ENCODE data around the gene NXN.

DNA sequence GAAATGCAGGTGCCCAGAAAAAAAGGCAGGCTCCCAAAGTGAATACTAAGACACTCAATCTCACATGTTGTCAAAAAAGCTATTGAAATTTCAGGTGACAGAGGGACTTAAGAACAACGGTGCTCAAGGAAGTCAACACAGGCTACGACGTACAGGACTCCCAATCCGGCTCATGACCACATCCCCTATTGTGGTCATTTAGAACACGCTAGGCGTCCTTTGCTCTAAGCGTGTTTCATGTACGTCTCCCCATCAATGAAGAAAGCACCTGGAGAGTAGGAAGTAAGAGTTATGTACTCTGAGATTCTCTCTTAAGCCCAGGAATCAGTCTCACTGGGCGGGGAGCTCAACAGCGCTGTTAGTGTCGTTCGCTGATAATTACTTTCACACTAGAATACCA lies 103.3 kb downstream of the NXN start:
- TF ChIP-seq, protein P1, sequence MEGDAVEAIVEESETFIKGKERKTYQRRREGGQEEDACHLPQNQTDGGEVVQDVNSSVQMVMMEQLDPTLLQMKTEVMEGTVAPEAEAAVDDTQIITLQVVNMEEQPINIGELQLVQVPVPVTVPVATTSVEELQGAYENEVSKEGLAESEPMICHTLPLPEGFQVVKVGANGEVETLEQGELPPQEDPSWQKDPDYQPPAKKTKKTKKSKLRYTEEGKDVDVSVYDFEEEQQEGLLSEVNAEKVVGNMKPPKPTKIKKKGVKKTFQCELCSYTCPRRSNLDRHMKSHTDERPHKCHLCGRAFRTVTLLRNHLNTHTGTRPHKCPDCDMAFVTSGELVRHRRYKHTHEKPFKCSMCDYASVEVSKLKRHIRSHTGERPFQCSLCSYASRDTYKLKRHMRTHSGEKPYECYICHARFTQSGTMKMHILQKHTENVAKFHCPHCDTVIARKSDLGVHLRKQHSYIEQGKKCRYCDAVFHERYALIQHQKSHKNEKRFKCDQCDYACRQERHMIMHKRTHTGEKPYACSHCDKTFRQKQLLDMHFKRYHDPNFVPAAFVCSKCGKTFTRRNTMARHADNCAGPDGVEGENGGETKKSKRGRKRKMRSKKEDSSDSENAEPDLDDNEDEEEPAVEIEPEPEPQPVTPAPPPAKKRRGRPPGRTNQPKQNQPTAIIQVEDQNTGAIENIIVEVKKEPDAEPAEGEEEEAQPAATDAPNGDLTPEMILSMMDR (IDR thresholded peaks at IDR 0.05; ENCODE audit: low read depth, low read length, poor library complexity, severe bottlenecking), result no peak
- TF ChIP-seq EZH2phosphoT487 (IDR thresholded peaks at IDR 0.05; ENCODE audit: borderline replicate concordance, low read length), result no peak
